Measurements from ENCODE around the gene ULBP3.
"Not testable (repeated sequence)": the region's sequence is repeated elsewhere in the genome, so short reads cannot be mapped to it uniquely, and the experiment has no call there.

ULBP3 gene

DNA sequence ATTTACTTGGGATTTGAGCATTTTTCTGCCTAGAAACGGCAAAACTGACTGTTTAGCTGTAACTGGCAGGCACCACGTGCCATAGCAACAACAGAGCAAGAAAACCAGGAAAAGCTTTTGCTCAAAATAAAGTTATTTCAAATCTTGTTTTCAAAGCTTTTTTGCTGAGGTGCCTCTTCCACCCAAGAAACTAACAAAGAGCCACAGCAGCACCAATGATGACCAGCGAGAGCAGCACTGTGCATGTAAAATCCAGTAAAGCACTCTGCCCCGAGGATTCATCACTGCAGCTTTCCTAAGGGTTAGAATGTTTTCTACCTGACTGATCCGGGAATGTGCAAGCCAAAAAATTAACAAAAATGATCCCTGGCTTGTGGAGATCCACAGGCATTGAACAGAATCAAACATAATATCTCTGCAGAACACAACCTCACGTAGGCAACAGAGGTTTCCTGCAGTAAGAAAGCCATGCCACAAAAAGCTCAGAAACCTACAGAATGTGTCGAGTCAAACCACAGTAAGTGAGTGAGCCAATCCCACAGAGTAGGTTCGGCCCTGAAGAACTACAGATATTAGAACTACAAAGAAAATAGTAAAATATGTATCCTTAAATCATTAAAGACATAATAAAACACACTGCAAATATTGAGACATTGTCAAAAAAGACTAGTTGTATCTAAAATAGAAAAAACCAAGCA is 7.4 kb upstream of the ULBP3 start:
- no peak for DNase-seq (ENCODE audit: low read depth)

DNA sequence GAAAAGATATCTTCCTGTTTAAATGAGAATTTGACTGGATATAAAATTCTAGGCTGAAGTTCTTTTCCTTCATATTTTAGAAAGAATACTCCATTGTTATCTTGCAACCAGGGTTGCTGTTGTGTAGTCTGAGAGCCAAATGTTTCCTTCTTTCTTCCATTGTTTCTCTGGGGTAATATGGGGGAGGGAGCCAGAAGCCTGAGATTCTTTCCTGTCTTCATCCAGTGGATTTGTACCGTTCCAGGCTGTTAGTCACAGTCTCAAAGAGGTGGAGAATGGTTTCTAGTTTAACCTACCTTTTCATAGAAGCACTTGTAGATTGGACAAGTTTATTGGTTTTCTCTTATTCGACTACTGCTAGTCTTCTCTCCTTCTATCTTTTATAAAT is 6.1 kb upstream of the ULBP3 start:
- no peak for DNase-seq (ENCODE audit: low read depth)

DNA sequence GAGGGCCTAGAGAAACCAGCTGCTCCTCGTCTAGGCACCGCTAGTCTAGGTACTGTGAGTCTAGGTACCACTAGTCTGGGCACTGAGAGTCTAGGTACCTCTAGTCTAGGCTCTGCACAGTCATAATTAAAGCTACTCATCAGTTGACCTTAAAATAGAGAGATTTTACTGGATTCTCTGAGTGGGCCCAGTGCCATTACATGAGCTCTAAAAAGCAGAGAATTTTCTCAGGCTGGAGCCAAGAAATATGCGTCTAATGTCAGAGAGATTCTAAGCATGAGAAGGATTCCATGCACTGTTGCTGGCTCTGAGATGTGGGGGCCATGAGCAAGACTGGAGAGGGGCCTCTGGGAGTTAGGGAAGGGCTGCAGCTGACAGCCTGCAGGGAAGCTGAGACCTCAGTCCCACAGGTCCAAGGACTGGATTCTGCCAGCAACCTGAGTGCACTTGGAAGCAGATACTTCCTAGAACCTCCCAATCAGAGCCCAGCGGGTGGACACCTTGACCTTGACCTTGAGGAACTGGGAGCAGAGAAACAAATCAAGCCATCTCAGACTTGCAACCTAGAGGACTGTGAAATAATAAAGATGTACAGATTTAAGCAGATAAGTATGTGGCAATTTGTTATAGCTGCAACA is 5.6 kb upstream of the ULBP3 start:
- DNase-seq (ENCODE audit: low read depth), result not testable (repeated sequence)

DNA sequence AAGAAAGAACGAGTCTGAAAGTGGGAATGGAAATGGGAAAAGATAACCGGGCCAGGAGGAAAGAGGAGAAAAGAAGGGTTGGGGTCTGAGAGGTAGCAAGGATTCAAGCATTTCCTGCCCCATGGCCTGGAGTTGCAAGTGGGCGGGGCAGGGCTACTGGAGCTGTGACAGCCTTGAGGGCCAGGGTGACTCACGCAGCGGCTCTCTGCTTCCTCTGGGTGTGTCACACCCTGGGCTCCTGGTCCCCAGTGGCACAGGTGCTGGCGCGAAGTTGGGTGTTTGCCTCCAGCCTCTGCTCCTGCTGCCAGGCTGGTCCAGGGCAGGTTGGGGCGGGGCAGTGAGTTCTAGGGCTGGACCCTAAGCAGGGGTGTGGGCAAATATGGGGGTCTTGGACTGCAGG is 3.3 kb upstream of the ULBP3 start:
- peak; percentile 38 for DNase-seq (ENCODE audit: low read depth)

DNA sequence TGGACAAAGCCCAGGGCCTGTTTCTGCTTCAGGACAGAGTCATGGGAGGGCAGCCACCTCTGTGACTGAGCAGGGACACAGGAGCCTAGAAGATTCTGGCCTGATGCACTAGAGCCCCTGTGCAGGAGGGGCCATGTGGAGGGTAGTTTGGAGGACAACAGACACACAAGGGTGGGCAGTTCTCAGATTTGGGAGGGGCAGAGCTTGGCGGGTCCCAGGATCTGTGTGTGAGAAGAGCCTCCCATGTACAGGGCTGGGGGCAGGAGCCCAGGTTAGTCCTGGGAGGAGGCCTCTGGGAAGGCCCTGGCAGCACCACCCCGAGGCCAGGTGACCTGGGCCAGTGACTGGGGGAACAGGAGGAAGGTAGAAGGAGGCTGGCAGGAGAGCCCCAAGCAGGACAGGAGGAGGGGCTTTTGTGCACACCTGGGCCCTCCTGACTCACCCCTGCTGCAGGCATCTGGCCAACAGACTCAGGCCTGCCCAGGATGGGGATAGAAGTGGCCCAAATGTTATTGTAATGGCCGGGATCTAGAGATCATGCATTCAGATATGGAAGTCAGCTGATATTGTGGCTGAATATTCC is 1.4 kb upstream of the ULBP3 start:
- no peak for DNase-seq (ENCODE audit: low read depth)

DNA sequence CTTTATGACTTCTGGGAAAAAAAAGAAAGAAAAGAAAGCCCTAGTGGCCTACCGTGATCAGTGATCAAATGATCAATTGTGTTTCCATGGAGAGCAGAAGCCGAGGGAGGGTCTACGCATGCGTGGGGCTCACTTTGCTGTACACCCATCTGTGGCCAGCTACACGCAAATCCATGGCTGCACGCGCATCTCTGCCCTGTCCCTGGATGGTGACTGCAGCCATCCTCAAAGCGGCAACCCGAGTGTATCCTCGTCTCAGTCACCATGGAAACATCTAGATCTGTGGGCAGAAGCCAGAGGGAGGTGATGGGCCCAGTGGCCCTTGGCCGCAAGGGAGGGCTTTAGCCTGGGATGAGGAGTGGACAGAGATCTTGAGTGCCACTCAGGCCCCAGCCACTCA is 785 bp upstream of the ULBP3 start:
- no peak for DNase-seq (ENCODE audit: low read depth)

DNA sequence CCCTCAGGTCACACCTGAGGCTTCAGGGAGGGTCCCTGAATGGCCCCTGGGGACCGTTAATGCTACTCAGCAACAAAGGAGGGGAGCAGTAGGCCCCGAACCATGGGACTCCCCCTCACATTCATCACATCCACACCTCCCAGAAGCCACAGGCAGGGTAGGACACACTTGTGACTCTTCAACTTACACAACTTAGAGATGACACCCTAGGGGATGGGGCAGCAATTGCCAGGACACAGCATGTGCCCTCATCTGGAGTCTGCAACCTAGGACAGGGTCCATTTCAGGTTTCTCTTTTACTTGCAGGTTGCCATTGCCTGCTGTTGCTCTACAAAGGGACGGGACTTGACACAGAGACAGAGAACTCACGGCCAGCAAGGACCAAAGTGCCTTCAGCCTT is 770 bp downstream of the ULBP3 start:
- no peak for DNase-seq (ENCODE audit: low read depth)

DNA sequence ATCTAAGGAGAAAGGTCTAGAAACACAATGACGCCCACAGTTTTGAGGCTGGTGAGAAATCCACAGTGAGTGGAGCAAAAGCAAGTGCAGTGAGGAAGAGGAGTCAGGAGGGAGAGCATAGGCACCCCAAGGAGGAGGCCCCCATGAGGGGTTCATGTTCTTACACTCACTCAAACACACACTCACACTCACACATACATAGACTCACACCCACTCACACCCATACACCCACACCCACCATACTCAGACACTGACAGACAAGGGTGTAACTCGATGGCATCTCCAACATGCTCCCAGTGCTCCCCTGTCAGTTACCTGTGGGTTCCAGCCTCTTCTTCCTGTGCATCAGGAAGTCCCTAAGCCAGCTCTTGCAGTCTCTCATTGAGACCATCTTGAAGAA is 3.8 kb downstream of the ULBP3 start:
- no peak for DNase-seq (ENCODE audit: low read depth)

DNA sequence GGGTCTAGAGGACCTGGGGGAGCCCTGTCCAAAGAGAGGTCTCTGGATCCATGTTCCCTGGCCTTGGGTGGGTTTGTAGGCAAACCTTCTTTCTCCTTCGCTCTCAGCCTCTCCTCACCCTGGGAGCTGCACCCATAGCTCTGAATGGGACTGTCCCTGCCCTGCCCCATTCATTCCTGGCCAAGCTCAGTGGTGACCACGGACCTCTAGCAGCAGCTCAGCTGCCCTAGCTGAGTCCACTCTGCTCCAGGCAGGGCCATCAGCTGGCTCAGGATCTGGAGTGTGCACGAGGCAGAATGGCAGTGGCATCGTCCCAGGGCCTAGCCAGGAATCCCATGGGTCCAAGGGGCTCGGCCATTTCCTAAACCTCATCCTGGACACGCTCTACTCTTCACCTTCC is 5.3 kb downstream of the ULBP3 start:
- no peak for DNase-seq (ENCODE audit: low read depth)

DNA sequence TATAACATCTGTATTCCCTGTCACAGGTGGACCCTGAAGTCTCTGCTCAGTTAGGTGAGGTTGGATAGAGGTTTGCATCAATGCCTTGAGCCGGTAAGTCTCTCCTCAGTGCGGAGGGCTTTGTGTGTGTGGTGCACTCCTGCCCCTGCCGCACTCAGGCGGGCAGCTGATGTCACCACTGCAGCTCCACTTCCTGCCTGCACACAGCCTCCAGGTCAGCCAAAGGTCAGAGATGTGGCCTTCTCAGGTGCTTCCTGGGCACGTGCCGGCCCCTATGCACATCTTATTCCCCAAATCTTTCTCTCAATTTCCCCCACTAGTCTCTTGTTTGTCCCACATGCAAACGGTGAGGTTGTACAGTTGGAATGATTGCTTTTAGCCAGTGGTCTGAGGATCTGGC is 8.9 kb downstream of the ULBP3 start:
- DNase-seq (ENCODE audit: low read depth), result not testable (repeated sequence)

DNA sequence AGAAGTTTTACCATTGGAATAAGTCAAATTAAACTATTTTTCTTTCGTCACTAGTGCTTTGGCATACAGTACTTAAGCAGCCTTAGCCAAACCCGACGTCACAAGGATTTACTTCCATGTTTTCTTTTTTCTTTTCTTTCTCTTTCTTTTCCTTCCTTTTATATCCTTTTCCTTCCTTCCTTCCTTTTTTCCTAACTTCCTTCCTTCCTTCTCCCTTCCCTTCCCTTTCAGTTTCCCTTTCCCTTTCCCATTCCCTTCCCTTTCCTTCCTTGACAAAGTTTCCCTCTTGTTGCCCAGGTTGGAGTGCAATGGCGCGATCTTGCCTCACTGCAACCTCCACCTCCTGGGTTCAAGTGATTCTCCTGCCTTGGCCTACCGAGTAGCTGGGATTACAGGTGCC is 9.9 kb downstream of the ULBP3 start:
- DNase-seq (ENCODE audit: low read depth), result no peak

DNA sequence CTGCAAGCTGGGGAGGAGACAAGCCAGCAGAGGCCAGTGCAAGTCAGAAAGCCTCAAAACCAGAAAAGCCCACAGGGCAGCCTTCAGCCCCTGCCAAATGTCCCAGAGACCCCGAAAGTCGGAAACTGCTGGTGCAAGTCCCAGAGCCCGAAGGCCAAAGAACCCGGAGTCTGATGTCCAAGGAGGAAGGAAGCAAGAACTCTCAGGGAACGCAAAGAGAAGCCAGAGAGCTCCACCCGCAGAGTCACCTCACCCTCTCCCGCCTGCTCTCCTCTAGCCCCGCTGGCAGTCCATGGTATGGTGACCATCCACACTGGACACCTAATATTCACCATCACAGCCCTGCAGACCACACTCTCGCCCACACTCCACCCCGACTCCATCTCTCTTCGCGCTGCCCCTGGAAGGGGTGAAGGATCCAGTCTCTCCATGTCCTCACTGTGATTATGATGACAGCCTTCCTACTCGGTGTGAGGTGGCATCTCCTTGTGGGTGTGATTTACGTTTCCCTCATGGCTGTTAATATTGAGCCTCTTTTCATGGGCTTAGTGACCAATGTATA is 10.6 kb downstream of the ULBP3 start:
- no peak for DNase-seq (ENCODE audit: low read depth)

DNA sequence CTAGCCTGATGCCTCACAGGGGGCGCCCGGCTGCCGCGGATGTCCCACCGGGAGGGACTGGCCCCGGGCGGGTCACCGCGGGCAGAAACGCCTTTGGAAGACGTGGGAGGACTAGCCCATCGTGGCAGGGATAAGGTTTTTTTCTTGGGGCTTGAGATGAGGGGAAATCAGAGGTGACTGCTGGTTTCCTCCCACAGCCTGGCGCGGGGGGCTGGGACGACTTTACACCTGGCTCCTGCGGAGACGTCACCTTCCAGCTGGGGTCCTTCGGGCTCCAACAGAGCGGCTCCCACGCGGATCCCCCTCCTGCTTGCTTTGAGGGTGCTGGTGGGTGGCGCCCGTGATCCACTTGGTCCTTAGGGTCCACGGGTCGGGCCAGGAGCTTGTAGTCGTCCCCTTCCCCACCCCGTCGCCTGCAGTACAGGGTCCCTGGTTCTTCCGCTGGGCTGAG is 11.4 kb downstream of the ULBP3 start:
- no peak for DNase-seq (ENCODE audit: low read depth)

DNA sequence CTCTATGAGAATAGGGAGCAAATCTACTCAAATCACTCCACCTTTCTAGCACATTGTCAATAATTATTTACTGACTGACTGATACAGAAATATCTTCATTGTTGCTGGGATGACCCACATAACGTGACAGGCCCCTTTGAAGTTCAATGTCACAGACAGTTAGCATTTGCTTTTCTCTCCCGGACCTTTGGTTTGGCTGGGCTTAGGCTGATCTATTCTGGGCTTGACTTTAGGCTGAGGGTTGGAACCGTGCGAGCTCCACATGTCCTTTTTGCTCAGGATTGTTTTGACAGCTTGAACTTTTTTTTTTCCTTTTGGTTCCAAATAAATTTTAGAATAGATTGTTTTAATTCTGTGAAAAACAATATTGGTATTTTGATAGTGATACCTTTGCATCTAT is 12.0 kb downstream of the ULBP3 start:
- DNase-seq (ENCODE audit: low read depth), result no peak

DNA sequence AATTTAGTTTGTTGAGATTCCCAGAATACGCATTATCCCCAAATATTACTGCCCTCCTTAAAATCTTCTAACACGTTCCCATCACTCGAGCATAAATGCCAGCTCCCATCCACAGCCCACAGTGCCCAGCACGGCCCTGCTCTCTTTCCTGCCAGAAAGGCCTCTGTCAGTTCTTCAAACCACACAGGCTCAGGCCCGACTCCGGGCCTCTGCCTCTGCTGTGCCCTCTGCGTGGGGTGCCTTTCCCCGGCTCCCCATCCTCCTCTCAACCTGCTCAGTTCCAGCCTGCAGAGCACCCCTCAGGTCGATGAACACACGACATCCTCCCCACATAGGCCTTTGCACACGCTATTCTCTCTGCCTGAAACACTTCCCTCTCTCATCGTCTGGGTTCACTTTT is 12.8 kb downstream of the ULBP3 start:
- DNase-seq (ENCODE audit: low read depth), result no peak

DNA sequence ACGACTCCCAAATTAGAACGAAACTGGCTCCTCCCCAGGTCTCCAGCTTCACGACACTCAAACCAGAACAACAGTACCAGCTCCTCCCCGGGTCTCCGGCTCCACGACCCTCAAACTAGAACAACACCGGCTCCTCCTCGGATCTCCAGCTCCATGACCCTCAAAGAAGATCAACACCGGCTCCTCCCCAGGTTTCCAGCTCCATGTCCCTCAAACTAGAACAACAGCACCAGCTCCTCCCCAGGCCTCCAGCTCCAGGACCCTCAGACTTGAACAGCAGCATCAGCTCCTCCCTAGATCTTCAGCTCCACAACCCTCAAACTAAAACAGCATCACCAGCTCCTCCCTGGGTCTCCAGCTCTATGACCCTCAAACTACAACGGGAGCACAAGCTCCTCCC is 13.8 kb downstream of the ULBP3 start:
- DNase-seq (ENCODE audit: low read depth), result no peak

DNA sequence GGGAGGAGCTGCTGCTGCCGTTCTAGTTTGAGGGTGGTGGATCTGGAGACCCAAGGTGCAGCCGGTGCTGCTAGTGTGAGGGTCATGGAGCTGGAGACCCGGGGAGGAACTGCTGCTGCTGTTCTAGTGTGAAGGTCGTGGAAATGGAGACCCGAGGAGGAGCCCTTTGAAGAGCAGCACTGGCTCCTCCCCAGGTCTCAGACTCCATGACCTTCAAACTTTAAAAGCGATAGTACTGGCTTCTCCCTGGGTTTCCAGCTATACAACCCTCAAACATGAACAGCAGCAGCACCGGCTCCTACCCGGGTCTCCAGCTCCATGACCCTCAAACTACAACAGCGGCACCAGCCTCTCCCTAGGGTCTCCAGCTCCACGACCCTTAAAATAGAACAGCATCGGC is 15.5 kb downstream of the ULBP3 start:
- no peak for DNase-seq (ENCODE audit: low read depth)

DNA sequence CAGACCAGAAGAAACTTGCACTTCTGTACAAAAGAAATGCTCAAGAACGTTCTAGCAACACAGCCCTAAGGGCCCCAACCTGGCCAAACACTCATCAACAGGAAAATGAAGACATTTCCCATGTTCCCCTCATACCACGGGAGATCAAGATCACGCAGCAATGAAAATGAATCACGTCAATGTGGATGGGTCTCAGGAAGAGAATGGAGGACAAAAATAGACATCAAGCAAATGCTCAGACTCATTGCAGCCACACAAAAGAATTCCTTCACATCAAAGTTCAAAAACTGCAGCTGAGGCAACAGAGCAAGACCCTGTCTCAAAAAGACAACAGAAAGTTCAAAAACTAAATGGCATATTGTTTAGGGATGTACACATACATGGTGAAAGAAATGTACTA is 18.1 kb downstream of the ULBP3 start:
- no peak for DNase-seq (ENCODE audit: low read depth)

DNA sequence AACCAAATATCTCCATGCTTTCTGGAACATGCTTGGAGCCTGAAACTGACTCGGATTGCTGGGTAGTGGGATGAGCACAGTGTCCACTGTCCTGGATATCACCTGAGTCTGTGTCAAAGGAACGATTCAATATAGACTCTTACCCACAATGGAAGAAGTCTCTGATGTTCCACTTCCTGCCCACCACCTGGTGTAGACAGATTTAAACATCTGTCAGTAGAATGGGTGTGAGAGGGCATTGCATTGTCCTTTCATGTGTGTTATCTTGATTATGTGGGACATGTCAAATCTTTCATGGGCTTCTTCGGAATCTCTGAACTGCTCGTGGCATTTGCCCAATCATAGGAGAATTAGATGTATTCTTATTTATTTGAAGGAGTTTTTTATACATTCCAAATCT is 20.8 kb downstream of the ULBP3 start:
- DNase-seq (ENCODE audit: low read depth), result no peak

DNA sequence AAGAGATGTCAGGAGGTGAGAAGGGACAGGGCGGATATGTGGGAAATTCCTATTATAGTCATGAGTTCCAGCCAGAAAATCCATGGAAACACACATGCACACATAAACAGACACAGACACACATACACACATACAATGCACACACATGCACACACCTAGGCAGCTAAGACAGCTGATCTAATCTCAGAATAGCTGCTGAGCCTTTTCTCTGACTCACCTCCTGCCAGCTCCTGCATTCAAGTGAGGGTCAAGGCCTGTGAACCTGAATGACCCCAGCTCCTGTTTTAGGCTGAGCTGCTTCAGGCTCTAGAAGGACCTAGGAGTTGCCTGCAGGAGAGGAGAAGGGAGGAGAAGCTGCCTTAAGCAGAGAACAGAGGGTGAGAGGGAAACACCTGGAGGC is 22.0 kb downstream of the ULBP3 start:
- DNase-seq (ENCODE audit: low read depth), result no peak

DNA sequence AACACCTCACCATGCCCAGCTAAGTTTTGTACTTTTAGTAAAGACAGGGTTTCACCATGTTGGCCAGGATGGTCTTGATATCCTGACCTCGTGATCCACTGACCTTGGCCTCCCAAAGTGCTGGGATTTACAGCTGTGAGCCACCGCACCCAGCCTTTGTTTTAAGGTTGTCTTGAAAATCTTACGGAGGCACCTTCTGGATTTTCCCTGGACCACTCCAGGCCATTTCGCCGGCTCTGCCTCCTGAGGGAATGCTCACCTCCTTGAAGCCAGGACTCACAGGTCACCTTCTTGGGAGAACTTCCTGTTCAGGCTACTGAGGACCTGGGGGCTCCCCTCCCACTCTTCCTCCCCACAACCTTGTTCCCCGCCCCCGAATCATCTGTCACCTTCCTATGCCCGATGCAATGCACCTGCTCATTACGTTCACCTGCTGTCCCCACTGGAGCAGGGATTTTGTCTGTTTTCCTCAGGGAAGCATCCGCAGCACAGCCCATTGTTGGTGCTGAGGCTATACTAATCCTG is 24.2 kb downstream of the ULBP3 start:
- DNase-seq (ENCODE audit: low read depth), result no peak

DNA sequence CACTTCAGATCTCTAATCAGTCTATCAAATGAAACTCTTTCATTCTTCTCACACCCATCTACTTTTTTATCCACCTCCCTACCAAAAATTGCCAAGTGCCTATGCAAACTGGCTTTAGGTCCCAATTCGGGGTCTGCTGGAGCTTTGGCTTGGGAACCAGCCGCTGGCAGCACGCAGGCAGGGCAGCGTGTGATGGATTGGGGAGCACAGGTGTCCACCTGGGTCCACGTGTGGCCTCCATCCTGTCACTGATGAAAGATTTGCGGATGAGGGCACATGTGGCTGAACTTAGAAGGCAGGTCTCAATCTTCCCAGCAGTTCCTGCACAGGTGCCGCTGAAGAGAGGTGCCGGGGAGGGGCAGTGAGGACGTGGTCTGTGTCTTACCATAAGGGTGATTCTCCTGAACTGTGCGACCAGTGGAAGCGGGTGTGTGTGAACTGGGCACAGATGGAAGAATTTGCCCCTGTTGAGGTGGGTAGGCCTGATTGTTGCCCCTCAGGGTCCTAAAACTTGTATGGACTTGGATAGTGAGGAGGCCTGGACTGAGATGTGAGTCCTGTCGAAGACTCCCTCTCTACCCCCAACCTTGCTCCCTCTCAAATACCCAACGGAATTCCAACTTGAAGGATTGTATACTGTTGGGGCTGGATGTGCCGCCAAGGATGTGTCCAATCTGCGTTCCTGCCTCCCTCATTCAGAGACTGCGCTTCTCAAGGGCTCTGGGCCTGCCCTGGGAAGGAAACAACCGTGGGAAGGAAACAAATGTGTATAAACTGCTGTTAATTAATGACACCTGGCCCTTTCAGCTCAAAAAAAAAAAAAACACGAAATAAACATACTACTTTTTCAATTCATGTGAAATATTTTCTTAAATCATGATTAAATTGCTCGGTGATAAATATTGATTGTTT is 25.2 kb downstream of the ULBP3 start:
- DNase-seq (ENCODE audit: low read depth), result no peak

All from activated gamma-delta T cell treated with anti-CD3 and anti-CD28 coated beads, Interleukin-2, amount 50 U/mL, for 16 hours (primary cell).